HG03457 (cell line): ENCODE measurements around the gene BBS5.
"Not testable (repeated sequence)": the region's sequence is repeated elsewhere in the genome, so short reads cannot be mapped to it uniquely, and the experiment has no call there.

Source experiments
- ATAC-seq: cut with Tn5 transposase; IDR thresholded peaks from one replicate; pipeline ENCODE4 v1.9.1; 2021; ENCODE audit warnings: moderate number of reproducible peaks; ENCODE audit not compliant: unreplicated experiment

The BBS5 gene

DNA sequence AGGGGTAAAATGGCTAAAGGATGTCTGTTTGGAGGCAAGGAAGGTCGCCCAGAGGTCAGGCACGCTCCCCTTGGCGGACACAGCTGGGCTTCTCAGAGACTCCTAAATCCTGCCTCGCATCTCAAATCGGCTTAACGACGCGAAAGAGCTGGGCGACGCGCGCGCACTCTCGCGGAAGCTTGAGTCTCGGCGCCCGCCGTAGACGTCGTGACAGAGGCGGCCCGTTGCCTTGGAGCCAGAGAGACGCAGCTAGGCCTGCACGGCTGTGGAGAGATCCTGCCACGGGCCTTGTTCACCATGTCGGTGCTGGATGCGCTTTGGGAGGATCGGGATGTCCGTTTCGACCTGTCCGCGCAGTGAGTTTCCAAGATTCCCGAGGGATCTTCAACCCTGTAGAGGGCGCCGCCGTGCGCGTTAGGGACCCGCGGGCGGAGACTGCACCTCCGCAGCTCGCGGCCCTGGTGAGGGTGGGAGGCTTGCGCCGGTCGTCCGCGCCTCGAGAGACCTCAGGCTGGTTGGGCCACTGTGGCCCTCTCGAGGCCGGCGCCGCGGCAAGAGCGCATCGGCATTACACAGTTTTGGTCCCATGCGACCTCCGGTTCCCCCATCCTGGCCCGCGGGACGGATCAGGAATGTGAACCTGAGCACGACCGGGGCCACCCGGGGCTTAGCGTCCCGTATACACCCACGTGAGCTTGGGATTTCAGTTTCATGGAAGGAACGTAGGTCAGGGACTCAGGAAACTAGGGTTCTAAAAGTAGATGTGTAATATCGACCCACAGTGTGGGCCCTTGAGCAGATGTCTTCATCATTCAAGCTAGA lies at the start of gene BBS5:
TSS of gene BBS5 (plus strand) at position 238 of the 822 bp plus-strand sequence. CDS start at position 298, 60 bp downstream.
- peak; percentile 98 for ATAC-seq

DNA sequence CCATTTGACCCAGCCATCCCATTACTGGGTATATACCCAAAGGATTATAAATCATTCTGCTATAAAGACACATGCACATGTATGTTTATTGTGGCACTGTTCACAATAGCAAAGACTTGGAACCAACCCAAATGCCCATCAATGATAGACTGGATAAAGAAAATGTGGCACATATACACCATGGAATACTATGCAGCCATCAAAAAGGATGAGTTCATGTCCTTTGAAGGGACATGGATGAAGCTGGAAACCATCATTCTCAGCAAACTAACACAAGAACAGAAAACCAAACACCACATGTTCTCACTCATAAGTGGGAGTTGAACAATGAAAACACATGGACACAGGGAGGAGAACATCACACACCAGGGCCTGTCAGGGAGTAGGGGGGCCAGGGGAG lies 47.5 kb upstream of the BBS5 start:
- not testable (repeated sequence) for ATAC-seq

DNA sequence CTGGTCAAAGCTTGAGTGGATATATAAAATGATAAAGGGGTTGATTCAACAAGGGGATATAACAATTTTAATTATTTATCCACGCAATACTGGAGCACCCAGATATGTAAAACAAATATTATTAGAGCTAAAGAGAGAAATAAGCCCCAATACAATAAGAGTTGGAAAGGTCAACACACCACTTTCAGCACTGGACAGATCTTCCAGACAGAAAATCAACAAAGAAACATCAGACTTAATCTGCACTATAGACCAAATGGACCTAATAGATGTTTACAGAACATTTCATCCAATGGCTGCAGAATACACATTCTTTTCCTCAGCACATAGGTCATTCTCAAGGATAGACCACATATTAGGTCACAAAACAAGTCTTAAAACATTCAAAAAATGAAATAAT lies 45.1 kb upstream of the BBS5 start:
- not testable (repeated sequence) for ATAC-seq

DNA sequence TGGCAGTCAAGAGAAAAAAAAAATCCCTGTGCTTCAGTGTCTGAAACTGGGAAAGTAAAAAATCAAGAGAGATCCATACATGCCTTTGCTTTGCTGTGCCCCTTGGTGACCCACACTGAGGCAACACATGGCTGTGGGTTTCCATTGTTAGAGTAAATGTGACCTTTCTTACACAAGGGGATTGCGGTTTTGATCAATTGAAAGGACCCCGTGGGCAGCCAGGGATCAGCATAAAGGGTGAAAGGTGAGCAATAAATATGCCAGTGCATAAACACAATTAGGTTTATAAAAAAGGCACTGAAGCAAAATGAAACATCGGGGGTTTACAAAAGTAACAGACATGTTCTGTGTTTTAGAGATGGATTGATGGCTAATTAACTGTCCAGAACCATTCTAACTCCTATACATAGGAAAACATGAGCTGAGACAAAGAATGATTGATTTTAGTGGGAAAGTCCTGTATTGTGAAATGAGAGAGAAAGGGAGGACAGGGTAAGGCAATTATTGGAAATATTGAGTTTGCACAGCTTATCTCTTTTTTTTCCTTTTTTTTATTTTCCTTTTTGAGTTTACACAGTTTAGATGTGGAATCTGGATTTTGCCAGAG lies 40.7 kb upstream of the BBS5 start:
- no peak for ATAC-seq

DNA sequence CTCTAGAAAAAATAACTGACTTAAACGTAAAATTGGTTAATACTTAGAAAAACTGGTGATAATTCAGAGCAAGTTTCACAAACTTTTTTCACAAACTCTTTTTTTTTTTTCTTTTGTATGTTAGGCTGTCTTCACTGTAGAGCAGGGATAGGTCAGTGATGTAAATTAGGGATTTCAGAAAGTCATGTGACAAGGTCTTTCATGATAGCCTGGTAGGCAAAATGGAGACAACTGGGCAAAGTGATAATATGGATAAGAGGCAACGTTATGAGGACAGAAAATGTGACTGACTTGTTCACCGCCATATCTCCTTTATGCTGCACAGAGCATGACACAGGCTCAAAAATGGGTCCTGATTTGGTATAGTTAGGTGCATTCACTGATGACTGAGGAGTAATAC lies 39.4 kb upstream of the BBS5 start:
- ATAC-seq: no peak

DNA sequence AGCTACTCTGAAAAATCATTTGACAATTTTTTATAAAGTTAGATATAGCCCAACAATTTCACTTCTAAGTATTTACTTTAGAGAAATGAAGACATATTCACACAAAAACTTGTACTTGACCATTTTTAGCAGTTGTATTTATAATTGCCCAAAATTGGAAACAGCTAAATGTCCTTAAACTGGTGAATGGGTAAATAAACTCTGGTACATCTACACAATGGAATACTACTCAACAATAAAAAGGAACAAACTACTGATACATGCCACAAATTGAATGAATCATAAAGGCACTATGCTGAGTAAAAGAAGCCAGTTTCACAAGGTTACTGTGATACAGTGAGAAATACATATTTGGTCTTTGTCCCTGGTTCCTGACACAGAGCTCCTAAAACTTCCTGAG lies 32.8 kb upstream of the BBS5 start:
- no peak for ATAC-seq

DNA sequence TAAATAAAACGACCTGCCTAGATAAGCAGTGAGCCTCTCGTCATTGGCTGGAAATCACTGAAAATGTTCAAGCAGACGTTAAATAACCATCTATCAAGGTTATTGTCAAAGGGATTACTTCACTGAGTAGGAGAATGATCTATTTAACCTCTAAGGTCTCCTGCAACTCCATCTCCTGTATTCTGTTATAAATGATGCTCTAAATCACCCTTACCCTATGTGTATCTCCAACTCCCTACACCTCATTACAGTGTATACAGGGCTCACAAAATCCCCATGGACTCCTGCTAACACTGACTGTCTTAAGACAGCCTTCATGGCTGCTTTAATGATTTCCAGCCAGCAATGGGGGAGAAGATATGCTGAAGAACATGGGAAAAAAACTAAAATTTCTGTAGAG lies 31.0 kb upstream of the BBS5 start:
- ATAC-seq: no peak

DNA sequence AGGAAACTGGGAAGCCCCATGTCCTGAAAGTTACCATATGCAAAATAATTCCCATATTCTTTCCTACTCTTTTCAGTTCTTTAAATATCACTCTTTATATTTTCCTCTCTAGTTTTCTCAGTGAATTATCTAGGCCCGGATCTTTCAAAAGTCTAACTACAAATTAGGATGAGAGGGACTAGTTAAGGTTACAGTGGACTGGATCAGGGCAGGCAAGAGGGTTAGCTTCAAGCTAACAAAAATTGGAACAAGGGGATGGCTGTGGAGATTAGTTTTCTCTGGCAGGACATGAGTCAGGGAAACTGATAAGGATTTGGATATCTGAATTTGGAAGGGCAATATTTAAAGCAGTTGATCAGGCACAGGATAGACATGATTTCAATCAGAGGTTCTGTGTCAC lies 30.4 kb upstream of the BBS5 start:
- ATAC-seq: no peak

DNA sequence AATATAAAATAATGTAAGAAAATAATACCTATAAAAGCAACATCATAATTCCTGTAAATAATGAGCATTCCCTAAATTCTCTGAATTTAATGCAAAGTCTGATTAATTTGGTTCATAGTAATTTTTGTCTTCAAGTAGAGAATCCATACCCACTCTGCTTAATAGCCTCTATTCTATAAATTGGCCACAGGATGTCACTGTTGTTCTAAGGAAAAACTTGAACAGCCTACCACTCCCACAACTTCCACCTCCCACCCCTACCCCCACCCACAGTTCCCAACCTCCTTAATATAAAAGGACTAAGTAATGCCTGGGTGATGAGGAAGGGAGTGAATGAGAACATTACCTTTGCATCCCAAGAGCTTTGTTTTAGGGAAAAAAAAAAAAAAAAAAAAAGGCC lies 27.2 kb upstream of the BBS5 start:
- no peak for ATAC-seq

DNA sequence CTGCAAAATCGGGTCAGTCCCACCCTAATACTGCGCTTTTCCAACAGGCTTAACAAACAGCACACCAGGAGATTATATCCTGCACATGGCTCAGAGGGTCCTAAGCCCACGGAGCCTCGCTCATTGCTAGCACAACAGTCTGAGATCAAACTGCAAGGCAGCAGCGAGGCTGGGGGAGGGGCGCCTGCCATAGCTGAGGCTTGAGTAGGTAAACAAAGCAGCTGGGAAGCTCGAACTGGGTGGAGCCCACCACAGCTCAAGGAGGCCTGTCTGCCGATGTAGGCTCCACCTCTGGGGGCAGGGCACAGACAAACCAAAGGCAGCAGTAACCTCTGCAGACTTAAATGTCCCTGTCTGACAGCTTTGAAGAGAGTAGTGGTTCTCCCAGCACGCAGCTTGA lies 26.2 kb upstream of the BBS5 start:
- ATAC-seq: not testable (repeated sequence)

DNA sequence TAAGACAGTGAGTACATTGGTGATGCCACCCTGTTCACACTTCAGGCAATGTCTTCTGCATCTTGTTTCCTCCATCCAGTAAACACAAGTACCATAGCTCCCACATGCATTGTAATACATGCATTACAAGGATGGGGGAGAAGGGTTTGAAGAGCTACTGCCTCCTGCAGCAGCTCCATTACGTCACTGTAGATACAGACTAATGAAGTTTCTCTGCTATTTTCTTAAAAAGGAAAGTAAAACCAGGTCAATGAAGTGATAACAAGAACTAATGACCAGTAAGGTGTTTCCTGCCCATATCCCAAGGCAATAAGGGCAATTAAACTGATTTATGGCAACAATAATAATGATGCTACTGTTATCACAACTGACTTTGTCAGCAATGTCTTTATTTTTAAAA lies 18.2 kb upstream of the BBS5 start:
- no peak for ATAC-seq

DNA sequence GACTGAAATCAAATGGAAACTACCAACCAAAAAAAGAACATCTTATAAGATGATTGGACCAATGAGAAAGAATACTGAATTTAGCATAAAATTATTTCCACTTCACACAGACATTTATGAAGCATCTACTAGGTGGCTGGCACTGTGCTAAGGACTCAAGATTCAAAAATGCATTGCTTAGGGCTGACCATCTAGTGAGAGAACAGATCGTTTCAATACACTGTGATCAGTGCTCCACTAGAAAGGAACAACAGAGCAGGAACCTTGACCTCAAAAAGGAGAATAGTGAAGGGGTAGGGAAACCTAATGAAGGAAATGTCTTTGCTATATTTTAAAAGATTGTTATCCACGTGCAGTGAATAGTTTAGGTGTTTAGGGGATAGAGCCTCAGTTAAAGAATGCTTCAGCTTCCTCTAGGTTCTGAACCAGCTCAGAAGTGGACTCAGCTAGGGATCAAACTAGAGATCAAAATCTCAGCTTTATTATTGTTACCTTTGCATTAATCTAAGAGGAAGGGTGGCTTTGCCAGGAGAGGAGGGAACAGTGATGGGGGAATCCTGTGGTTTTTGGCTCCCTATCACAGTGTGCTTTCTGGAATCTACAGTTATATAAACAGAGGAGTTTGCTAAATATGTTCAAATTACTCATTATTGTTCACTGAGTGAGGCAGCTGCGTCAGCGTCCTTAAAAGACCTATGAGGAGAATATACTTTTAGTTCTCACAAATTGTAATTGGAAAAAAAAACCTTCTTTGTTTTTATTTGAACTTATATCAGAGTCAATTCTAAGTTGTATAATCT lies 16.2 kb upstream of the BBS5 start:
- no peak for ATAC-seq

DNA sequence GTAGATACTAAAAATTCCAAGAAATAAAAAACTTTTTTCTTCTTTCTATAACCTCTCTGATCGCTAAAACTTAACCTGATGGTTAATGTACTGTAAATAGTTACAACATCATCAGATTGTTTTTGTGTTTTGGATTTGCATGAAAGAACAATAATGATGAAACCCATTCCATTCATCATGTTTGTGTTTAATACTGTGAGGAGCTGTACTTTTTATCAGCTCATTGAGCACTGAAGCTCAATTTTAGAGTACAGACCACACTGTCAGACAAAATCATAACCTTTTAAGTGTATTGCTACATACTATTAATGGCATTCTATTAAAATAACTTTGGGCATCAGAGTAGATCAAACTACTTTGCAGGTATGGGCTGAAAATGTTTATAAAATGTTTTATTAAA lies 14.8 kb upstream of the BBS5 start:
- ATAC-seq: no peak

DNA sequence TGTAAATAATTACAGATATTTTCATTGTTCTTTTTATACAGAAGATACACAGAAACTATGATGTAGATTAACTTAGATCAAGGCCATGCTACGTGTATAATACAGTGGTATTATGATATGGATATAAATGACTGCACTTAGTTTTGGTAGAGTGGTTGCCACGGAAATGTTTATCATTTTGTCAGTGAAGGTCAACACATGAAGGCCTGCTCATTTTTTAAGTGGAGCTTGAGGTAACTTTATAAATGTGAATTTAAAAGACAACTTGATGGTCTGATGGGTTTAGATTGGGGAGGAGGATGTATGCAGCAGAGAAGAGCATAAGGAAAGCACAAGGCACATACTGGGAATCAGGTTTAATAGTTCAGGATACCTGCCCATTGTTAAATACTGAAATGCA lies 14.4 kb upstream of the BBS5 start:
- no peak for ATAC-seq

DNA sequence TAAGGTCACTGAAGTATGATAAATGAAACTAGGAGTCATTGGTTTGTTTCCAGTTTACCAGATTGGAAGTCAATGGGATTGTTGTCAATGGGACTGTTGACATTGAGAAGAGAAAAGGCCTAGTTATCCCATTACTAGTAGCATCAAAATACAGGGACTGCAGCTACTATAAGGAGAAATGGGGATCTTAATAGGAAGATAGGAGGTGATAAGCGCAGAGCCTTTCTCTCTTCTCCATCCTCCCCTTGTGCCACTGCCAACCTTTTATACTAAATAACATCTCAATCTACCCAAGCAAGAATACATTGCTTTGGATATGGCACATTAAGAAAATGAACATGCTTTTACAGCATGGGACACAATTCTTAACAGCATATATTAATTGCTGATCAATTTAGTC lies 10.5 kb upstream of the BBS5 start:
- no peak for ATAC-seq

DNA sequence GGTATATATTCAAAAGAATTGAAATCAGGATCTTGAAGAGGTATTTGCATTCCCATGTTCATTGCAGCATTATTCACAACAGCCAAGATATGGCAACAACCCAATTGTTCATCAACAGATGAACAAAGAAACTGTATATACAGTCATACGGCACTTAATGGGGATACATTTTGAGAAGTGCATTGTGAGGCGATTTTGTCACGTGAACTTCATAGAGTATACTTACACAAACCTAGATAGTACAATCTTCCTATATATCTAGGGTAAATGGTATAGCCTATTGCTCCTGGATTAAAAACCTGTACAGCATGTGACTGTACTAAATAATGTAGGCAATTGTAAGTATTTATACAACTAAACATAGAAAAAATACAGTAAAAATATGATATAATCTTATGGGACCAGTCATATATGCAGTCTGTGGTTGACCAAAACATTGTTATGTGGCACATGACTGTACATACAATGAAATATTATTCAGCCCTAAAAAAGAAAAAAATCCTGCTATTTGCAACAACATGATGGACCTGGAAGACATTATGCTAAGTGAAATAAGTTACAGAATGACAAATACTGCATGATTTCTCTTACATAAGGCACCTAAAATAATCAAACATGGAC lies 9.2 kb upstream of the BBS5 start:
- no peak for ATAC-seq

DNA sequence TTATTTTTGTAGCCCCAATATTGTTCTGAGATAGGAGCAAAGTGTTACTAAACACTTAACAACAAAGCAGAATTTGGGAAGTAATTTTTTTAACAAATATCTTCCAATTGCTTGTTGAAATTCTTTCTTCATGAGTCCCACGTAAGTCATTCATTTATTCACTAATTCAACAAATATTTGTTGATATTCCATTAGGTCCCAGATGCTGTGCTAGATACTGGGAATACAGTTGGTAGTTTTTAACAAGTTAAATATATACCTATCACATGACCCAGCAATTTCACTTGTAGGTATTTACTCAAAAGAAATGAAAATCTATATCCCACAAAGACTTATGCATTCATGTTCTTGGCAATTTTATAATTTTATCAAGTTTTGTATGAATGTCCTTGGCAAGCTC lies 7.0 kb upstream of the BBS5 start:
- no peak for ATAC-seq

DNA sequence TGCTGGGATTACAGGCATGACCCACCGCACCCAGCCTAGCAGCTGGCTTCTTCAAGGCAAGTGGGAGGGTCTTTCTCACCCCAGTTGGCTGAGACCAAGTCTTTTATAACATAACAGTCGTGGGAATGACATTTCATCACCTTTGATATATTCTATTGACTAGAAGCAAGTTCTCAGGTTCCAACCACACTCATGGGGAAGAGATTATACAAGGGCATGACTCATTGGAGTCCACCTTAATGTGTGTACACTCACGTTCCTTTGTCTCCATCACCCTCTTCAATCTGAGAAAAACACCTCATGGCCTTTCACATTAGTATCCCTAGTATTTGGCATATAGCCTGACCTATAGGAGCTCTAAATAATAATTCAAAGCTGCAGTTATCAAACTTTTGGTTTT lies 2.8 kb upstream of the BBS5 start:
- no peak for ATAC-seq

DNA sequence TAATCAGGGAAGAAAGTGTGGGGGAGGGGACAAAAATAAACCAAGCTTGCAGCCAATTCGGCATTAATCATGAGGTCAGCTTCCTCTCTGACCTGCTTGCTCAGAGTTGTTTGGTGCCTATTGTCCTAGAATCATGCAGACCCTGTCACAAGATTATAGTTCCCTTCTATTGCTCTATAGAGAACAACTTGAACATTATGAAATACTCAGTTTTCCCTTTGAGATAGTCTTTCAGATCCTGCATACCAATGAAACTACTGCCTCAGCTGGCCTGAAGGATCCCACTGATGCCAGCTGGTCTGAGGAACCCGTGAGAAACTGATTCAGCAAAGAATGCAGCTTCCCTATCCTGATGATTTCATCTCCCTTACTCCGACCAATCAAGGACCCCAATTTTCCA lies 955 bp upstream of the BBS5 start:
- no peak for ATAC-seq

DNA sequence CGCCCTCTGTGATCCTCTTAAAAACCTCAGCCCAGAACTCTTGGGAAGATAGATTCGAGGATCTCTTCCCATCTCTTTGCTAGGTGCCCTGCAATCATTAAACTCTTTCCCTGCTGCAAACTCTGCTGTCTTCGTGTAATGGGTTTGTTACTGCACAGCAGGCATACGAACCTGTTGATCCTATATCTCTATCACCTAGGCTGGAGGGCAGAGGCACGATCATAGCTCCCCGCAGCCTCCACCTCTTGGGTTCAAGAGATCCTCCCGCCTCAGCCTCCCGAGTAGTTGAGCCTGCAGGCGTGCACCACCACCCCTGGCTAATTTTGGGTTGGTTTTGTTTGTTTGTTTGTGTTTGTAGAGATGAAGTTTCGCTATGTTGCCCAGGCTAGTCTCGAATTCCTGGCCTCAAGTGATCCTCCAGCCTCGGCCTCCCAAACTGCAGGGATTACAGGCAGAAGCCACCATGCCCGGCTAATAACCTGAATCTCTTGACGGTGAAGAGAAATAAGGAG lies 493 bp upstream of the BBS5 start:
- no peak for ATAC-seq

DNA sequence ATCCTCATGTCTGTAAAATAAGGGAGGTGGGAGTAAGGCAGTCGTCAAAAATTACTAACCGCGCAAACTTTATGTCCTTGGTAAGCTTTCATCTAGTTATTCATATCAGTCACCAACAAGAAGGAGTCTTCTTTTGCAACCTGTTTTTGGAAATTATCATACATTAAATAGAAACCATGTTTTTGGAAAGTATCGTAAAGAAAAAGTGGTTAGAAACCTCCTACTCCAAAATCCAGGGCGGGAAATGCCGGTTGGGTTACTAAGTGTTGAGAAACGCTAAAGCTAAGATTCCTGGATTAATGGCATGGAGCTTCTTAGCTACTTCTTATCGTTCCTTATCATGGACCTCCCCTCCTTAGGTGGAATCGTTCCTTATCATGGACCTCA lies 778 bp downstream of the BBS5 start:
- ATAC-seq: no peak
